ENCODE data around the gene ZACN.
"Not testable (repeated sequence)": the region's sequence is repeated elsewhere in the genome, so short reads cannot be mapped to it uniquely, and the experiment has no call there.

ZACN gene

DNA sequence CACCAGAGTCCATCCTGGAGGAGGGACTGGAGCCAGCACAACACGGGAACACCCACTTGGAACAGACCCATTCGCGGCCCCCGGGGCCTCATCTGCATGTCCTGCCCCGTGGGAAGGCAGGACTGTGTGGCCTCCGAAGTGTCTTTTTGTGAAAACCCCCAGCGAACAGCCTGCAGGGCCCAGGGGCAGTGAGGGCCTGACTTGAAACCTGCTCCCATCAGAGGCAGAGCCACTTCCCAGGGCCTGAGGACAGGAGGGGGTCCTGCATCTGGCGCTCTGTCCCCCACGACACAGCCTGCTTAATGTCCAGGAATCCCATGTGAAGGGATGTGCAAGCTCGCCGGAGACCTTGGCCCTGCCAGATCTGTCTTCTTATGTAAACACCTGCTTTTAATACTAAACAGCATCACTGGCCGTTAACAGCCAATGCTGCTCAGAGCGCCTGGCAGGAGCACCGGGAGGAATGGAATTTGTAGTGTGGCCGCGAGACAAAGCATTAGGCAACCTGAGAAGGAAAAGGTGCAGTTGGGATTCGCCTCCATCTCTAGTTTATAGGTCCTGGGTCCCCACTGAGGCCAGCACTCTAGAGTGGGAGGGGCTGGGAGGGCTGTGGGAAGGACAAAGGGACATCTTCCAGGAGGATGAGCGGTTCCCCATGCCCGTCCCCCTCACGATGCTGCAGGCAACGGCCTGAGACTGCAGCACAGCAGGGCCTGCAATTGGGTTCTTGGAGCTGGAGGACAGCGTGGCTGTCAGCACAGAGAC is 42.3 kb upstream of the ZACN start:
- in situ Hi-C loops (cut with HindIII; ENCODE audit: low pct_ligation_motif_present, low sequenced_read_pairs), result no loop called here
- Histone ChIP-seq H3K27ac (no peak overlapping the region), H3K36me3 (replicated peaks) (peaks cover 40% of the 10 kb centered on the region), H3K27me3 (replicated peaks) (no peaks in the 10 kb centered on the region), H3K4me3 (ENCODE audit: low read depth, low read length) (no peak overlapping the region)
- no peak for DNase-seq
- TF ChIP-seq, protein P1, sequence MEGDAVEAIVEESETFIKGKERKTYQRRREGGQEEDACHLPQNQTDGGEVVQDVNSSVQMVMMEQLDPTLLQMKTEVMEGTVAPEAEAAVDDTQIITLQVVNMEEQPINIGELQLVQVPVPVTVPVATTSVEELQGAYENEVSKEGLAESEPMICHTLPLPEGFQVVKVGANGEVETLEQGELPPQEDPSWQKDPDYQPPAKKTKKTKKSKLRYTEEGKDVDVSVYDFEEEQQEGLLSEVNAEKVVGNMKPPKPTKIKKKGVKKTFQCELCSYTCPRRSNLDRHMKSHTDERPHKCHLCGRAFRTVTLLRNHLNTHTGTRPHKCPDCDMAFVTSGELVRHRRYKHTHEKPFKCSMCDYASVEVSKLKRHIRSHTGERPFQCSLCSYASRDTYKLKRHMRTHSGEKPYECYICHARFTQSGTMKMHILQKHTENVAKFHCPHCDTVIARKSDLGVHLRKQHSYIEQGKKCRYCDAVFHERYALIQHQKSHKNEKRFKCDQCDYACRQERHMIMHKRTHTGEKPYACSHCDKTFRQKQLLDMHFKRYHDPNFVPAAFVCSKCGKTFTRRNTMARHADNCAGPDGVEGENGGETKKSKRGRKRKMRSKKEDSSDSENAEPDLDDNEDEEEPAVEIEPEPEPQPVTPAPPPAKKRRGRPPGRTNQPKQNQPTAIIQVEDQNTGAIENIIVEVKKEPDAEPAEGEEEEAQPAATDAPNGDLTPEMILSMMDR (IDR thresholded peaks at IDR 0.05; ENCODE audit: low read depth, low read length, missing control alignments), result no peak

DNA sequence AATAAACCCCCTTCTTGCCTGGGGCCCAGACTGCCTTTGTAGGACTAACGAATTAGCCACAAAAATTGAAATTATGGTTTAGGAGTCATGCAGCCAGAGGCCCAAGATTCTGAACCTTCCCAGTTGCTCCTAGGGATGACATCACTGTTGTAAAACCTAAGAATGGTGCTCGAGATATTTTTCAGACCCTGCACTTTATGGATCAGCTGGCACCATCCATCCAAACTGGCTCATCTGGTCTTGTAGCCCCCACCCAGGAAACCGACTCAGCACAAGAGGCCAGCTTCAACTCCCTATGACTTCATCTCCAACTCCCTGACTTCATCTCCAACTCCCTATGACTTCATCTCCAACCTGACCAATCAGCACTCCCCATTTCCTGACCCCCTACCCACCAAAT is 40.9 kb upstream of the ZACN start:
- Histone ChIP-seq H3K27me3 (replicated peaks) (no peaks in the 10 kb centered on the region), H3K36me3 (replicated peaks) (peaks cover 50% of the 10 kb centered on the region), H3K4me3 (ENCODE audit: low read depth, low read length) (no peak overlapping the region), H3K27ac (no peak overlapping the region)
- in situ Hi-C loops (cut with HindIII; ENCODE audit: low pct_ligation_motif_present, low sequenced_read_pairs), result no loop called here
- TF ChIP-seq, protein P1 (IDR thresholded peaks at IDR 0.05; ENCODE audit: low read depth, low read length, missing control alignments), result no peak
- no peak for DNase-seq

- H3K27ac ChIP-seq, result no peak overlapping the region
- TF ChIP-seq, protein P1 (IDR thresholded peaks at IDR 0.05; ENCODE audit: low read depth, low read length, missing control alignments), result no peak
- in situ Hi-C loops (cut with HindIII; ENCODE audit: low pct_ligation_motif_present, low sequenced_read_pairs), result no loop called here
- H3K36me3 ChIP-seq (replicated peaks), result peaks cover 61% of the 10 kb centered on the region
- no peak for DNase-seq
- no peak overlapping the region for H3K4me3 ChIP-seq (ENCODE audit: low read depth, low read length)
- no peaks in the 10 kb centered on the region for H3K27me3 ChIP-seq (replicated peaks)
Observed at GRCh38 chr17:76039121-76039520, 39.9 kb upstream of the ZACN start.

GRCh38 chr17:76040376-76040775 is 38.6 kb upstream of the ZACN start:
- Histone ChIP-seq H3K27ac (no peak overlapping the region), H3K4me3 (ENCODE audit: low read depth, low read length) (no peak overlapping the region), H3K36me3 (replicated peaks) (peaks cover 71% of the 10 kb centered on the region), H3K27me3 (replicated peaks) (no peaks in the 10 kb centered on the region)
- in situ Hi-C loops (cut with HindIII; ENCODE audit: low pct_ligation_motif_present, low sequenced_read_pairs), result no loop called here
- DNase-seq, result no peak
- TF ChIP-seq, protein P1 (IDR thresholded peaks at IDR 0.05; ENCODE audit: low read depth, low read length, missing control alignments), result no peak

DNA sequence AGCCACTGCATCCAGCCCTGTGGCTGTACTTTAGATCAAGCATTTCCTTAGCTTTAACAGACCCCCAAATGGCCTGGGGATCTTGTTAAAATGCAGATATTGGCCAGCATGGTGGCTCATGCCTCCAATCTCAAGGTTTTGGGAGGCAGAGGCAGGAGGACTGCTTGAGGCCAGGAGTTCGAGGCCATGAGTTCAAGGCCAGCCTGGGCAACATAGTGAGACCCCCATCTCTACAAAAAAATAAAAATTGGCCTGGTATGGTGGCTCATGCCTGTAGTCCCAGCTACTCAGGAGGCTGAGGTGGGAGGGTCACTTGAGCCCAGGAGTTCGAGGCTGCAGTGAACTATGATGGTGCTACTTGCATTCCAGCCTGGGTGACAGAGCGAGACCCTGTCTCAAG is 36.1 kb upstream of the ZACN start:
- DNase-seq; H3K4me3 ChIP-seq (ENCODE audit: low read depth, low read length); in situ Hi-C loops (cut with HindIII; ENCODE audit: low pct_ligation_motif_present, low sequenced_read_pairs); H3K27ac ChIP-seq; H3K27me3 ChIP-seq (replicated peaks): not testable (repeated sequence)
- H3K36me3 ChIP-seq (replicated peaks), result peaks cover 89% of the 10 kb centered on the region

- H3K27ac ChIP-seq; in situ Hi-C loops (cut with HindIII; ENCODE audit: low pct_ligation_motif_present, low sequenced_read_pairs); DNase-seq; H3K27me3 ChIP-seq (replicated peaks); H3K4me3 ChIP-seq (ENCODE audit: low read depth, low read length): not testable (repeated sequence)
- peaks cover 77% of the 10 kb centered on the region for H3K36me3 ChIP-seq (replicated peaks)
Observed at GRCh38 chr17:76044475-76045007, 34.4 kb upstream of the ZACN start.

DNA sequence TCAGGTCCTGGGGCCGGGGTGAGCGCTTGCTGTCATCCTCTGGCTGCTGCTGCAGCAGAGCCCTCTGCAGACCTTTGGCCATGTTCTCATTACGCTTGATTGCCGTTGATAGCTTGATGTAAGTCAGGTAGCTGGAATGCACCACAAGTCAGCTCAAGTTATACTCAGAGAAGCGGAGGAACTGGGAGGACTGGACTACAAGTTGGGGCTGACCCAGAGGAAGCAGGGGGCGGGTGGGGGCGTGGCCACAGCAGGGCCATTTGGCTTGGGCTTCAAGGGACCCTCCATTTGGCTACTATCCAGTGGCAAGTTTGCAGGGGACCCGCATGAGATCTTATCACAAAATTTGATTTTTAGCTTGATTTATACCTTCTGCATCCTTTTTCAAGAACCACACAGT is 32.9 kb upstream of the ZACN start:
- TF ChIP-seq, protein P1 (IDR thresholded peaks at IDR 0.05; ENCODE audit: low read depth, low read length, missing control alignments), result no peak
- DNase-seq, result no peak
- Histone ChIP-seq H3K4me3 (ENCODE audit: low read depth, low read length) (no peak overlapping the region), H3K27ac (no peak overlapping the region), H3K36me3 (replicated peaks) (peaks cover 70% of the 10 kb centered on the region), H3K27me3 (replicated peaks) (no peaks in the 10 kb centered on the region)
- in situ Hi-C loops (cut with HindIII; ENCODE audit: low pct_ligation_motif_present, low sequenced_read_pairs), result no loop called here
